Stomach (tissue), 4 donors: ENCODE data around the gene ING2.

ENCODE experiments used
- EP300 ChIP-seq: sonication (generic); formaldehyde crosslinking; IDR thresholded peaks from one replicate; pipeline ENCODE4 v1.6.1; 2017; ENCODE audit warnings: antibody characterized with exemption
- POLR2A ChIP-seq, 4 donors: fragments of 450-650 bp; IDR thresholded peaks; one replicate each; pipeline ENCODE4 v1.6.1; 2016; ENCODE audit warnings: antibody characterized with exemption in 4 of 4, control low read depth in 2 of 4, mild to moderate bottlenecking in 1 of 4, moderate library complexity in 1 of 4
- POLR2AphosphoS5 ChIP-seq, 3 donors: sonication (generic); formaldehyde crosslinking; IDR thresholded peaks; one replicate each; pipeline ENCODE4 v1.6.1; 2016; ENCODE audit warnings: antibody characterized with exemption in 3 of 3
- TF ChIP-seq, protein P1 (sequence below), 7 experiments: fragments of 450-650 bp in 4 of 7; fragments of 200-600 bp in 3 of 7; sonication (generic) in 3 of 7; IDR thresholded peaks; one replicate each; pipeline ENCODE4 v1.5.1; 2016 to 2019; ENCODE audit warnings: antibody characterized with exemption in 7 of 7, control low read depth in 2 of 7, mild to moderate bottlenecking in 1 of 7

DNA sequence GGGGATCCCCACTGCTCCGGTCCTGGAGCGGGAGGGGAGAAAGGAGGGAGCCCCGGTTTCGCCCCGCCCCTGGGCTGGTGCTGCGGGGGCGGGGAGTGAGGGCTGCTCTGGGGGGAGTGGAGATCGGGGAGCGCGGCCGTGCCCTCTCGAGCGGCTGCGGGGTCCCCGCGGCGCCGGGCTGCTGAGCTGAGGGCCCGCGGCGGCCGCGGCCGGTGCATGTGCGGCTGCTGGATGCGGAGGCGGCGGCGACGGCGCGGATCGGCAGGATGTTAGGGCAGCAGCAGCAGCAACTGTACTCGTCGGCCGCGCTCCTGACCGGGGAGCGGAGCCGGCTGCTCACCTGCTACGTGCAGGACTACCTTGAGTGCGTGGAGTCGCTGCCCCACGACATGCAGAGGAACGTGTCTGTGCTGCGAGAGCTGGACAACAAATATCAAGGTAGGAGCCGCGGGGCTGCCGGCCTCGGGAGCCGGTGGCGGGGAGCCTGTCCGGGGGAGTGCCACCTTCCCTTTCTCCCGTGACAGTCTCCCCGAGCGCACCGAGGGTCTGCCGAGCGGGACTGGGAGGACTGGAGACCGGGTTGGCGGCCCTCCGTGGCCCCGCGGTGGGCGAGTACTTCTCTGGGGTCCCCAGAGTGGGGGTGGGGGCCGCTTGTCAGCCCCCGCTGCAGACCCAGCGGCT lies at the start of gene ING2:
- TF ChIP-seq POLR2A (IDR thresholded peaks at IDR 0.05), result no peak
- no peak for TF ChIP-seq EP300
- TF ChIP-seq, protein P1, sequence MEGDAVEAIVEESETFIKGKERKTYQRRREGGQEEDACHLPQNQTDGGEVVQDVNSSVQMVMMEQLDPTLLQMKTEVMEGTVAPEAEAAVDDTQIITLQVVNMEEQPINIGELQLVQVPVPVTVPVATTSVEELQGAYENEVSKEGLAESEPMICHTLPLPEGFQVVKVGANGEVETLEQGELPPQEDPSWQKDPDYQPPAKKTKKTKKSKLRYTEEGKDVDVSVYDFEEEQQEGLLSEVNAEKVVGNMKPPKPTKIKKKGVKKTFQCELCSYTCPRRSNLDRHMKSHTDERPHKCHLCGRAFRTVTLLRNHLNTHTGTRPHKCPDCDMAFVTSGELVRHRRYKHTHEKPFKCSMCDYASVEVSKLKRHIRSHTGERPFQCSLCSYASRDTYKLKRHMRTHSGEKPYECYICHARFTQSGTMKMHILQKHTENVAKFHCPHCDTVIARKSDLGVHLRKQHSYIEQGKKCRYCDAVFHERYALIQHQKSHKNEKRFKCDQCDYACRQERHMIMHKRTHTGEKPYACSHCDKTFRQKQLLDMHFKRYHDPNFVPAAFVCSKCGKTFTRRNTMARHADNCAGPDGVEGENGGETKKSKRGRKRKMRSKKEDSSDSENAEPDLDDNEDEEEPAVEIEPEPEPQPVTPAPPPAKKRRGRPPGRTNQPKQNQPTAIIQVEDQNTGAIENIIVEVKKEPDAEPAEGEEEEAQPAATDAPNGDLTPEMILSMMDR (IDR thresholded peaks at IDR 0.05), result no peak
- no peak for TF ChIP-seq POLR2AphosphoS5 (IDR thresholded peaks at IDR 0.05)
